HUES64 (cell line): ENCODE data around the gene CCDC43.
A peak's percentile ranks its signal among the peaks of the same experiment; 100 is the strongest.
"Not testable (repeated sequence)": the region's sequence is repeated elsewhere in the genome, so short reads cannot be mapped to it uniquely, and the experiment has no call there.

Source experiments
- H3K27ac ChIP-seq: 2 replicates; pipeline ENCODE4 v1.7.0; 2013; ENCODE audit warnings: low read depth, low read length, inconsistent platforms
- H3K27me3 ChIP-seq: 2 replicates; pipeline ENCODE4 v1.6.1; 2013; ENCODE audit warnings: mild to moderate bottlenecking, low read length; ENCODE audit not compliant: insufficient read depth
- H3K36me3 ChIP-seq: 2 replicates; pipeline ENCODE4 v1.6.1; 2013; ENCODE audit warnings: mild to moderate bottlenecking, low read length; ENCODE audit not compliant: insufficient read depth
- H3K4me1 ChIP-seq: 2 replicates; pipeline ENCODE4 v1.6.1; 2013; ENCODE audit warnings: mild to moderate bottlenecking, low read length, moderate library complexity; ENCODE audit not compliant: insufficient read depth
- H3K4me3 ChIP-seq: 2 replicates; pipeline ENCODE4 v1.5.1; 2013; ENCODE audit warnings: mild to moderate bottlenecking, low read length, moderate library complexity
- H3K9ac ChIP-seq: 2 replicates; pipeline ENCODE4 v1.6.1; 2013; ENCODE audit warnings: mild to moderate bottlenecking, low read depth, low read length
- H3K9me3 ChIP-seq: 2 replicates; pipeline ENCODE4 v1.6.1; 2013; ENCODE audit warnings: low read depth, low read length; ENCODE audit not compliant: insufficient read depth
- WGBS: fragments of 150-250, 120-280 bp; methylation state at CpG from one replicate; pipeline ENCODE4 v1.1.7; 2013; ENCODE audit warnings: missing lambda C conversion rate; 5-methylcytosine and 5-hydroxymethylcytosine counted together

The CCDC43 gene

DNA sequence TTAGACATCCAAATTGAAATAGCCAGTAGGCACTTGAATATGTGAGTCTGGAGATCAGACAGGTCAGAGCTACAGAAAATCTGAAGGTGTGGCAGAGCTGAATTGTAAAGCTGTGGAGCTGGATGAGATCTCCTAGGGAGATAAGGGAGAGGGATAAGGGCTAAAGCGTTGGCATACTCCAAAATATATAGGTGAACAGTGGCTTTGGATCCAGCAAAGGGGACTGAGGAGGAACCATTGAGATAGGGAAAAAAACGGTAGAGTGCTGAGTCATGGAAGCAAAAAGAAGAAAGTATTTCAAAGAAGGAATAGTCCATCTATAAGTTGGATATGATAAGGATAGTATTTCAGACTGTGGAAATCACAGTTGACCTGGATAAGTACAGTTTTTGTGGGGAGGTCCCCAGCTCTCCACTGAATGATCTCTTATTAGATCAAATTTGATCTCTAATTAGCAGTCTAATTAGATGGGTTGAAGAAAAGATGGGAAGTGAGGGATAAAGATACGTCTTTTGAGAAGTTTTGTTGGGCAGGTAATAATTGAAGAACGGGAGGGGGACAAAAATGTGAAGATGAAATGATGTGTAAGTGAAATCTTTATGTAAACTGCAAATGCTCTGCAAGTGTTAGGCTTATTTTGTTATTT lies 18.3 kb upstream of the CCDC43 start:
- Histone ChIP-seq H3K36me3 (no peaks in the 10 kb centered on the region), H3K9ac (peak overlapping the region; percentile 90), H3K4me3 (peak overlapping the region; percentile 95), H3K4me1 (peaks cover 5% of the 10 kb centered on the region; the same call in 1 of the 2 replicates), H3K9me3 (no peaks in the 10 kb centered on the region), H3K27me3 (no peaks in the 10 kb centered on the region), H3K27ac (peak overlapping the region; percentile 94; the same call in 1 of the 2 replicates)
- WGBS, result 59% methylated on average over 4 of the region's 4 CpGs

DNA sequence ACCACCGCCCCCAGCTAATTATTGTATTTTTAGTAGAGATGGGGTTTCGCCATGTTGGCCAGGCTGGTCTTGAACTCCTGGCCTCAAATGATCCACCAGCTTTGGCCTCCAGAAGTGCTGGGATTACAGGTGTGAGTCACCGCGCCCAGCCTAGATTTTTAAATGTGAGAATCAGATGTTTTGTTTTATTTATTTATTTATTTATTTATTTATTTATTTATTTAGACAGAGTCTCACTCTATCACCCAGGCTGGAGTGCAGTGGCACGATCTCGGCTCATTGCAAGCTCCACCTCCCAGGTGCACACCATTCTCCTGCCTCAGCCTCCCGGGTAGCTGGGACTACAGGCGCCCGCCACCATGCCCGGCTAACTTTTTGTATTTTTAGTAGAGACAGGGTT lies 10.7 kb upstream of the CCDC43 start:
- H3K9me3 ChIP-seq, H3K27ac ChIP-seq, H3K4me1 ChIP-seq, H3K36me3 ChIP-seq, H3K9ac ChIP-seq, H3K27me3 ChIP-seq, H3K4me3 ChIP-seq: not testable (repeated sequence)
- 93% methylated on average over 10 of the region's 10 CpGs for WGBS

GRCh38 chr17:44693609-44694008 lies 4.0 kb upstream of the CCDC43 start:
- WGBS, result 92% methylated on average over 10 of the region's 11 CpGs
- no peak overlapping the region for H3K4me3 ChIP-seq
- no peaks in the 10 kb centered on the region for H3K36me3 ChIP-seq
- H3K4me1 ChIP-seq, result no peaks in the 10 kb centered on the region; the same call in 1 of the 2 replicates
- H3K27ac ChIP-seq, result no peak overlapping the region
- H3K9ac ChIP-seq, result no peak overlapping the region
- no peaks in the 10 kb centered on the region for H3K27me3 ChIP-seq
- H3K9me3 ChIP-seq, result no peaks in the 10 kb centered on the region

DNA sequence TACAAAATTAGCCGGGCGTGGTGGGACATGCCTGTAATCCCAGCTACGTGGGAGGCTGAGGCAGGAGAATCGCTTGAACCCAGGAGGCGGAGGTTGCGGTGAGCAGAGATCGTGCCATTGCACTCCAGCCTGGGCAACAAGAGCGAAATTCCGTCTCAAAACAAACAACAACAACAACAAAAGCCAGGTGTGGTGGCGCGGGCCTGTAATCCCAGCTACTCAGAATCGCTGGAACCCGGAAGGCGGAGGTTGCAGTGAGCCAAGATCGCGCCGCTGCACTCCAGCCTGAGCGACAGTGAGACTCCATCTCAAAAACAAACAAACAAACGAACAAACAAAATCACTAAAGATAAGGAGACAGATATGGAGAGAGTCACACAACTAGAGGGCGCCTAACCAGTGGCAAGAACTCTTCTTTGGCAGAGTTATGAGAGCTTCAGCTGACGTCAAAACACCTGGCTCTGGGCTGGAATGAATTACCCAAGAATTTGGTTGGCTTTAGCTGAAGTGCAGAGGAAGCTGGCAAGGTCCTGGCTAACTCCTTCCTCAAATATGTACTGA lies 1.2 kb upstream of the CCDC43 start:
- not testable (repeated sequence) for H3K27me3 ChIP-seq, H3K4me1 ChIP-seq, H3K36me3 ChIP-seq, H3K9ac ChIP-seq, H3K27ac ChIP-seq, H3K9me3 ChIP-seq
- WGBS, result 85% methylated on average over 21 of the region's 21 CpGs
- 0 out of 2 replicates have a peak overlapping the region, but pooled peaks have one; percentile 88 for H3K4me3 ChIP-seq

DNA sequence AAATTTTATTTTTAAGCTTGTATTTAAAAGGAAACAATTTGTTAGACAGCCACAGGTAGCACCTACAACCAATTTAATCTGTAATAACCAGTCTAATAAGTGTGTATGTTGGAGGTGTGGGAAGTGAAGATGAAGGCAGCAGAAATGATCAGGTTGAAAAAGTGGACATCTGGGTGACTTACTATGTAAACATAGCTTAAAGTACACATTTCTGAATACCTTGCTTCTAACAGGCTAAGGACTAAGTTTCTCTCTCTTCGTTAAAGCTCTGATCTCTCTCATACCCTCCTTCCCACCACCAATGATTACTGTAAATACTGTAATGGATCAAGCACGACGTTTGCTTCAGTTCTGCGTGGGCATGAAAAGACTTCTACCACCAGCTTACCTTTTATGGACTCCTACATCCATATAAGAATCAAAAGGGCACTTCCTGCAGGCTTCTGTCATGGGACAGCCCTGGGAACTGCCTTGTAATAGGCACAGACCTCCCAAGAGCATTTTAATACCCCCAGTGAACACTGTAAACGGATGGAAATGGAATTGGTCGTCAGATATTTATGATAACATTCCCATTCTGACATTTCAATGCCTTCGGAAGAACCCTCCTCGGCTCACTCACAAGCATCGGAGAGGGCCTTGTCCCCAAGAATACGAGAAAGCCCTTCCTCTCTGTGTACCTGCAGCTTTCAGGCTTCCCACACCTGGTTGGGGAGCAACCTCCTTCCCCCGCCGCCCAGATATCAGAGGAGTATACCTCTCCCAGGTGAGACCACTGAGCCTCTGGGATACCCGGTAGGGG lies 700 bp downstream of the CCDC43 start:
- Histone ChIP-seq H3K9me3 (no peaks in the 10 kb centered on the region), H3K27me3 (no peaks in the 10 kb centered on the region), H3K4me3 (peak overlapping the region; percentile 88), H3K36me3 (peaks cover 15% of the 10 kb centered on the region), H3K27ac (peak overlapping the region; percentile 72), H3K4me1 (no peaks in the 10 kb centered on the region; the same call in 1 of the 2 replicates), H3K9ac (peak overlapping the region; percentile 95)
- 7% methylated on average over 12 of the region's 13 CpGs for WGBS

GRCh38 chr17:44688200-44688599 lies 1.4 kb downstream of the CCDC43 start:
- no peak overlapping the region for H3K27ac ChIP-seq
- WGBS, result 95% methylated on average over 2 of the region's 2 CpGs
- peak overlapping the region; percentile 88 for H3K4me3 ChIP-seq
- no peaks in the 10 kb centered on the region for H3K9me3 ChIP-seq
- peaks cover 22% of the 10 kb centered on the region for H3K36me3 ChIP-seq
- H3K9ac ChIP-seq, result no peak overlapping the region
- H3K27me3 ChIP-seq, result no peaks in the 10 kb centered on the region
- H3K4me1 ChIP-seq, result no peaks in the 10 kb centered on the region; the same call in 1 of the 2 replicates

GRCh38 chr17:44687756-44688155 lies 1.8 kb downstream of the CCDC43 start:
- no peak overlapping the region for H3K9ac ChIP-seq
- no peaks in the 10 kb centered on the region for H3K27me3 ChIP-seq
- no peaks in the 10 kb centered on the region; the same call in 1 of the 2 replicates for H3K4me1 ChIP-seq
- H3K36me3 ChIP-seq, result peaks cover 26% of the 10 kb centered on the region
- no peak overlapping the region for H3K27ac ChIP-seq
- H3K9me3 ChIP-seq, result no peaks in the 10 kb centered on the region
- H3K4me3 ChIP-seq, result no peak overlapping the region
- 100% methylated on average over 1 of the region's 1 CpG for WGBS

GRCh38 chr17:44683303-44683702 lies 6.3 kb downstream of the CCDC43 start:
- H3K36me3 ChIP-seq, result peaks cover 61% of the 10 kb centered on the region
- 94% methylated on average over 4 of the region's 4 CpGs for WGBS
- not testable (repeated sequence) for H3K4me3 ChIP-seq, H3K27ac ChIP-seq, H3K9ac ChIP-seq, H3K4me1 ChIP-seq, H3K9me3 ChIP-seq, H3K27me3 ChIP-seq

GRCh38 chr17:44677136-44677535 lies 12.4 kb downstream of the CCDC43 start:
- no peaks in the 10 kb centered on the region for H3K9me3 ChIP-seq
- no peak overlapping the region for H3K4me3 ChIP-seq
- 85% methylated on average over 1 of the region's 2 CpGs for WGBS
- peaks cover 45% of the 10 kb centered on the region for H3K36me3 ChIP-seq
- no peak overlapping the region for H3K27ac ChIP-seq
- no peaks in the 10 kb centered on the region for H3K27me3 ChIP-seq
- H3K4me1 ChIP-seq, result no peaks in the 10 kb centered on the region
- H3K9ac ChIP-seq, result no peak overlapping the region

GRCh38 chr17:44673893-44674292 lies 15.7 kb downstream of the CCDC43 start:
- Histone ChIP-seq H3K36me3 (peaks cover 19% of the 10 kb centered on the region), H3K27me3 (no peaks in the 10 kb centered on the region), H3K4me3 (no peak overlapping the region), H3K9me3 (no peaks in the 10 kb centered on the region), H3K9ac (no peak overlapping the region), H3K27ac (no peak overlapping the region), H3K4me1 (no peaks in the 10 kb centered on the region)
- WGBS, result 96% methylated on average over 2 of the region's 2 CpGs

- Histone ChIP-seq H3K9me3 (no peaks in the 10 kb centered on the region), H3K9ac (no peak overlapping the region), H3K27ac (no peak overlapping the region), H3K4me1 (no peaks in the 10 kb centered on the region), H3K27me3 (no peaks in the 10 kb centered on the region), H3K36me3 (peaks cover 7% of the 10 kb centered on the region), H3K4me3 (no peak overlapping the region)
Observed at GRCh38 chr17:44672479-44673093, 17.0 kb downstream of the CCDC43 start.
